Hepatocyte (in vitro differentiated cells): ENCODE measurements around the gene MSRB1.

ENCODE experiments used
- CTCF ChIP-seq: fragments of 200-600 bp; sonication (generic); IDR thresholded peaks from 2 replicates; pipeline ENCODE4 v1.5.1; 2016; ENCODE audit warnings: antibody characterized with exemption, mild to moderate bottlenecking; ENCODE audit not compliant: poor library complexity
- EZH2 ChIP-seq: fragments of 200-600 bp; sonication (generic); IDR thresholded peaks from 2 replicates; pipeline ENCODE4 v1.6.1; 2016; ENCODE audit warnings: antibody characterized with exemption, mild to moderate bottlenecking, borderline replicate concordance
- EZH2phosphoT487 ChIP-seq: fragments of 200-600 bp; sonication (generic); IDR thresholded peaks from one replicate; pipeline ENCODE4 v1.6.1; 2018; ENCODE audit warnings: antibody characterized with exemption, mild to moderate bottlenecking, low read depth, moderate library complexity; ENCODE audit not compliant: unreplicated experiment, severe bottlenecking

- TF ChIP-seq CTCF (no peak), EZH2 (no peak), EZH2phosphoT487 (no peak)
Observed at GRCh38 chr16:1987198-1987597, 44.2 kb upstream of the MSRB1 start.
